ENCODE results near the gene CRACR2A.

- TF ChIP-seq POLR2AphosphoS5 (IDR thresholded peaks at IDR 0.05) (no peak), CTCF (IDR thresholded peaks at IDR 0.05) (no peak), POLR2A (IDR thresholded peaks at IDR 0.05) (no peak), EP300 (IDR thresholded peaks at IDR 0.05; ENCODE audit: low read depth) (no peak)
Observed at GRCh38 chr12:3668479-3669165, 84.3 kb downstream of the CRACR2A start.

Measured in transverse colon (tissue), 4 donors.